ENCODE data around the gene ANO1.

Gene ANO1

DNA sequence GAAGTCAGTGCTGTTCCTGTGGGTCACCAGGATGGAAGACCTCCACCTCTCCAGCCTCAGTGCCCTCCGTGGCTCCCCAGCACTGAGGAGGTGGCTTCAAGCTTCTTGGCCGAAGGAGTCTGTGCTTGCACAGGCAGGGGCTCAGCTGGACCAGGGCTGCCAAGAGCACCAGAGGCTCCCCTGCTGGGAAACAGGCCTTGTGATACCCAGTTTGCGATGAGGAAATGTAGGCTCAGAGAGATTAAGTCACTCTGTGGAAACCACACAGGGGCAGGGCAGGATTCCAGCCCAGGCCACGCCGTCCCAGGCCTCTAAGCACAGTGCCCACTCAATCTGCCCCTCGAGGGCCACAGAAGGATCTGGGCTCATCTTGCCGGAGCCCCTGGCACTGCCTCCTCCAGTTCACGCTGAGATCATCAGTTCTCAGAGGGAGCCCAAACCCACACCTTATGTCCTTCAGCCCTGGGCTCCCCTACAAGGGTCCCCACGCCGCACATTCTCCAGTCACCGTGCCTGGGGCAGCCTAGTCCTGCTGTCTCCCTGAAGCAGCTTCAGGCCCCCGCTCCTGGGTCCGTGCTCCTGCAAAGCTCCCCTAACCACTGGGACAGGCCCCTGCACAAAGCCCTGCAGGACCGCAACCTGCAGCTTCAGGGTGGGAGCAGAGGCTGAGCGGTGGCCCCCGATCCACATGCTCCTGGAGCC lies 21.6 kb downstream of the ANO1 start:
- DNase-seq = no peak

DNA sequence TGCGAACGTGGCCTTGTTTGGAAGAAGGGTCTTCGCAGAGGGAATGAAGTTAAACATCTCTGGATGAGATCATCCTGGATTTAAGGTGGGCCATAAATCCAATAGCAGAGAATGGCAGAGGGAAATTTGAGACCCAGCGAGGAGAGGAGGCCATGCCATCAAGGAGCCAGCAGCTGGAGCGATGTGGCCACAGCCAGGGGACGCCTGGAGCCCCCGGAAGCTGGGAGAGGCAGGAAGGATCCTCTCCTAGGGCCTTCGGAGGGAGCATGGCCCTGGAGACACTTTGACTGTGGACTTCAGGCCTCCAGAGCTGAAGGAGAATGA lies 22.1 kb downstream of the ANO1 start:
- no peak for DNase-seq

GRCh38 chr11:70100791-70101190 lies 22.7 kb downstream of the ANO1 start:
- DNase-seq = no peak

DNA sequence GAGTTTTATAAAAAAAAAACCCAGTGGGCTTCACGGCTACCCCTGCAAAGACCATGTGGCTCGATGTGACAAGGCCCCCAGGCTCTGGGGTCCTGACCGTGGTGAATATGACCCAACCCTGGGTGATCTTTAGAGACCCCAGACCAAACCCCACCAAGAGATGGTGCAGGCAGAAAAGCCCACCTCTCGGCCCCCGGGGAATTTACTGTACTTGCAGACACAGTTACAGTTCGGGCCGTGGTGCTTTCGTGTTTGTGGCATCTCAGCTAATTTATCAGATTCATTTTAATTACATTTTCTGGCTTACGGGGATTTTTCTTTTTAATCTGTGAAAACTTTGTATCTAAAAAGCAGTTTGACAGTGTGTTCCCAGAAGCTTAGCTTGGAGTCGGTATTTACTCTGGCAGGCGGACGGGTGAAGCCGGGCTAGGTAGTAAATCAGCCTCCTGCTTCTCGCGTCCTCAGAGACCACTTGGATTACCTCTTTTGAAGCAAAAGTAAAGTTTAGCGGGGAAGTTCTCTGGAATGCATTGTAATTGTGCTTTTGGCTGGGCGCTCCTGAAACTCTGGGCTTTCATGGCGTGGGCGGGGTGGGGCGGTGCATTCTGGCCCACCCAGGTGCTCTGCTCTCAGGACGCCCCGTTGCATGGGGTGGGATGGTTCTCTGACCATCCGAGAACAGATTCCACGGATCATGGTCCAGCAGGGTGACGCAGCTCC lies 25.3 kb downstream of the ANO1 start:
- DNase-seq = no peak

DNA sequence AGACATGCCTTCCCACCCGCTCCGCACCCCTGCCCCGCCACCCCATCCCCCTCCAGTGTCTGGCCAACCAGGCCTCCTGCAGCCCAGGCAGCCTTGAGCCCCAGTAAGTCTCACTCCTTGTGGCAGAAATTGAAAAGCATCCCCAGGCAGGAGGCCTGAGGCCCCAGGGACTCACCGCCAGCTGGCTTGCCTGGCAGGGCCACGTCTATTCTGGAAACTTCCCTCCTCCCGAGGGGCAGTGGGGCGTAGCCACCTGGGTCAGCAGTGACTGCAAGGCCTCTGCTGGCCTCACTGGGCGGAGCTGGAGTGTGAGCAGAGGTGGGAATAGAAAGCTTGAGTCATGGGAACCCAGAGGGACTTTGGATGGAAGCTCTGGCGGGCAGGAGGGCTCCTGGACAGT lies 26.3 kb downstream of the ANO1 start:
- DNase-seq = no peak

DNA sequence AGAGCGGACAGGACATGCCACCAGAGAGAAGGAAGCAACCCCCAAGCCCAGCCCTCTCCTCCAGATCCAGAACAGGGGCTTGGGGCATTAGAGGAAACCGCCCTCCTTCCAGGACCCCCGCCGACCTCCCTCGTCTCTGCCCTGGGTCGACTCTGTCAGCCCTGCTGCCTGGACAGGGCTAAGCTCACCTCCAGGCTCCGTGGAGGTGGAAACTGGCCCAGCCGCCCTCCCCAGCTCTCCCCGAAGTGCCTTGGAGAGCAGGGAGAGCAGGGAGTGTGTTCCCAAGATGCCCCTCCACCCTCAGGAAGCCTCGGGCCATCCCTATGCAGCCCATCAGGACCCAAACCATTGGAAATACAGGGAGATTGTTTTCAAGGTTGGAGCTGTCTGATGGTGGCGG lies 26.8 kb downstream of the ANO1 start:
- DNase-seq = no peak

- no peak for DNase-seq
These were observed 27.2 kb downstream of the ANO1 start for GRCh38 chr11:70105369-70105754.

GRCh38 chr11:70105755-70106571 lies 27.8 kb downstream of the ANO1 start:
- no peak for DNase-seq

DNA sequence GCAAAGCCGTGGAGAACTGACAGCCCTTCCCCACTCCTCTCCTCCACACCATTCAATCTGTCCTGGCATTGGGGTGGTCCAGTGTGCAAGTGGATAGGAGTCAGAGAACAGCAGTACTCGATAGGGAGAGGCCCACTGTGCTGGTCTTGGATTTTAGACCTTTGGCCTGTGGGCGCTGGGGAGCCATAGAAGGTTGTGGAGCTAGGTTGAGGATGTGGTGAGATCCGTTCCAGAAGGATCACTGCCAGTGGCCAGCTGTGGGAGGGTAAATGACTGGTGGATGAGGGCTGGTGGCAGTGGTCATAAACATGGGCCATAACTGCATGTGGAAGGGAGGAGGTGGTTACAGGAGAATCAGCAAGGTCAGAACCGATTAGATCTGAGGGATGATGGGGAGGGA lies 28.6 kb downstream of the ANO1 start:
- DNase-seq = no peak

DNA sequence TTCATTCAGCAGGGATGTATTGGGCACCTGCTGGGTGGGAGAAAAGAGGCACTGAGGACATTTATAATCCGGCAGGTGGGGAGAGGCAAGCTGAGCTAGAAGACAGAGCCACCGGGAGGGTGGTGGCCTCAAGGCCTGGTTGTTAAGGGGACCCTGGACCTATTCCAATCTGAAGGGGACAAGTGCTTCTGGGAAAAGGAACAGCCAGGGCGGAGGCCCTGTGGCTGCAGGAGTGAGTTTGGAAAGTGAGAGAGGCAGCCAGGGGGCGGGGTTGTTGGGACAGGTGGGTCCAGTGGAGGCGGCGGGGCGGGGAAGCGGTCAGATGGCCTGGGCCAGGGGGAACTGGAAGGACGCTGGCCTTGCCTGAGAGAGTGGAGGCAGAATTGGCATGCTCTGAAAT lies 29.1 kb downstream of the ANO1 start:
- no peak for DNase-seq

- DNase-seq = no peak
These were observed 29.6 kb downstream of the ANO1 start for GRCh38 chr11:70107756-70108155.

DNA sequence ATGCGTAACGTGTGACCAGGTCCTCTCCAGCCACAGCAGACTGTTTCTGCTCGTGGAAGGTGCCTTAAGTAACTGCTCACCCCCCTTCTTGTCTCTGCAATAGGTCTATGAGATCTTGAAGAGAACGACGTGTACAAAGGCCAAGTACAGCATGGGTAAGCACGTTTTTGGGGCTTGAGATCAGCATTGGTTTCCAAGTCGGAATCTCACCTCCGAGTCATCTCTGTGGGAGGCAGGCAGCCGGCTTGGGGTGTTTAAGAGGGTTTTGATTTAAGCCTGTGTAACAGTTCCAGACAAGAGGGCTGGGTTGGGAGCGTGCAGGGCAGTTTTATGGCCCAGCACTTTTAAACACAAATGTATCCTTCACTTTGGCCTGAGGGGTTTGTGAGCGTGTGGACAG lies 30.1 kb downstream of the ANO1 start:
- no peak for DNase-seq

DNA sequence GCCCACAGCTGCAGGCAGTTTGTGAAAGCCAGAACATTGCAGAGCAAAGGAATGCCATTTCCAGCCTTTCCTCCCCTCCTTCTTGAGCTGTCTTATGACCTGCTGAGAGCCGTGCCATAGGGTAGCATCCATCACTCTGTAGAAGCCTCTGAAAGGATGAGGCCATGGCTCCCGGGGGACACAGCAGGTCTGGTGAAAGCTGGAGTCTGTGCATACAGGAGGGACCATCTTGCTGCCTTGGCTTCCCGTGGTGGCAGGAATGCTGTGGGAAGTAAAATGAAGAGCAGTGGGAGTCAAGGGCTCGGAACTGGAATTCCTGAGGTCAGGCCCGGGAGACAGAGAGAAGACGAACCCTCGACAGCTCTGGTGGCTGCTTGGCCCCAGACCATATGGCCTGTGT lies 30.9 kb downstream of the ANO1 start:
- DNase-seq = no peak

- no peak for DNase-seq
These were observed 31.8 kb downstream of the ANO1 start for GRCh38 chr11:70109903-70110302.

DNA sequence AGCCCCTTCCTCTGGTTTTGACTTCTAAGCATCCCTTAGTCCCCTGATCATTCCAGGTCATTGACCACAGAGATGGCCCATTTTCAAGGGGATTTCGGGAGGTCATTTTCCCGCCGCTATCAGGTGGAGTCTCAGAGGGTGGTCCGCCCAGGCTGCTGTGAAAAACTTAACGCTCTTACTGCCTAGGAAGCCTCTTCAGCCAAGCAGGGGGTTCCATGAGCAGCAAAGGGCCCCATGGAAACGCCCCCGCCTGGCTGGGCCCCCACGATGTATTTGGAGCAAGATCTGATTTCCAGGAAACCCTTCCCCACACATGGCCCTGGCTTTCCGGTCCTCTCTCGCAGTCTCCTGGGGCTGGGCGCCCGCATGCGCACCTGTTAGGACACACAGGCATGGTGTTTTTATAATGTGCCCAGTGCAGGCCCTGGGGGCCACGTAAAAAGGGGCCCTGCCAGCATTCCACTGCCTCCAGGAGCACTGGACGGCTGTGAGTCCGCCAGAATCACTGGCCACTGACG lies 32.5 kb downstream of the ANO1 start:
- no peak for DNase-seq

- DNase-seq = no peak
These were observed 33.3 kb downstream of the ANO1 start for GRCh38 chr11:70111269-70112016.

- DNase-seq = no peak
These were observed 33.9 kb downstream of the ANO1 start for GRCh38 chr11:70112017-70112434.

GRCh38 chr11:70113801-70114200 lies 35.7 kb downstream of the ANO1 start:
- no peak for DNase-seq

DNA sequence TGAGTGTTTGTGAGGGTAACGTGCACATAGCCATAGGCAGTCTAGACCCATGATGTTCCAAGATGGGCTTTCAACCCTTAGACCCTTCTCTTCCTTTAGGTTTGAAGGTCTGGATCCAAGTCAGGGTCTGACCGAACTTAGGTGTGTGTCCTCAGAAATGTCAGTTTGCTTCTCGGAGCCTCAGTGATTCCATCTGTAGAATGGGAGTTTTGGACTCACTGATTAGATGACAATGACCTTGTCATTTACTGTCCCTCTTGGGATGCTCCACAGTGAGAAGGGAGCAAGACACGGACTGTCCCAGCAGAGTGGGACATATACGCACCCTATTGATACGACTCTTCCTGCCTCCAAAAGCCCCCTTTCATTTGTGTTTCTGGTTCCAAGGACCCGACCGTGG lies 37.7 kb downstream of the ANO1 start:
- no peak for DNase-seq

- DNase-seq = no peak
These were observed 38.4 kb downstream of the ANO1 start for GRCh38 chr11:70116386-70117065.

GRCh38 chr11:70117567-70118145 lies 39.5 kb downstream of the ANO1 start:
- DNase-seq = no peak

- no peak for DNase-seq
These were observed 40.5 kb downstream of the ANO1 start for GRCh38 chr11:70118642-70119041.

Measured in activated CD4-positive, alpha-beta T cell treated with anti-CD3 and anti-CD28 coated beads, Interleukin-2, amount 50 U/mL, for 16 hours (primary cell).